ENCODE results near the gene GNAI2. TPM values are rescaled to one million over a fixed set of nuclear protein-coding genes. Genes with fewer than 3 reads are reported as not detected.
"Not testable (repeated sequence)": the region's sequence is repeated elsewhere in the genome, so short reads cannot be mapped to it uniquely, and the experiment has no call there.

GNAI2 gene
- total RNA-seq, 2 donors from 2014 or later = 331 to 413 TPM

- no peak overlapping the region for H3K27ac Mint-ChIP-seq
Measured at GRCh38 chr3:50279255-50280016, 43.4 kb downstream of the GNAI2 start.

GRCh38 chr3:50284121-50284520, 48.1 kb downstream of the GNAI2 start:
- H3K27ac Mint-ChIP-seq; H3K27me3 Mint-ChIP-seq; H3K4me3 Mint-ChIP-seq; ATAC-seq; H3K36me3 Mint-ChIP-seq; H3K9me3 Mint-ChIP-seq; H3K4me1 Mint-ChIP-seq (ENCODE audit: low read depth in 2 of 2); DNase-seq (ENCODE audit: low spot score): not testable (repeated sequence)

More at GRCh38 chr3:50279255-50280016, 43.4 kb downstream of the GNAI2 start:
- DNase-seq (ENCODE audit: low spot score) (no peak), ATAC-seq (no peak)
- H3K27me3 Mint-ChIP-seq = peaks cover 13 to 14% of the 10 kb centered on the region in 2 donors
- no peaks in the 10 kb centered on the region for H3K9me3 Mint-ChIP-seq
- H3K36me3 Mint-ChIP-seq = no peaks in the 10 kb centered on the region
- H3K4me1 Mint-ChIP-seq (ENCODE audit: low read depth in 2 of 2) = peaks cover 6 to 11% of the 10 kb centered on the region in 2 donors
- H3K4me3 Mint-ChIP-seq = no peak overlapping the region

GRCh38 chr3:50286322-50287227, 50.6 kb downstream of the GNAI2 start:
- Mint-ChIP-seq H3K4me1 (ENCODE audit: low read depth in 2 of 2) (peaks cover 4 to 6% of the 10 kb centered on the region in 2 donors), H3K27ac (no peak overlapping the region), H3K36me3 (no peaks in the 10 kb centered on the region), H3K9me3 (no peaks in the 10 kb centered on the region), H3K27me3 (no peaks in the 10 kb centered on the region), H3K4me3 (no peak overlapping the region)
- ATAC-seq = no peak
- DNase-seq (ENCODE audit: low spot score) = no peak

- ATAC-seq = no peak
- Mint-ChIP-seq H3K27me3 (no peaks in the 10 kb centered on the region), H3K36me3 (no peaks in the 10 kb centered on the region), H3K4me1 (ENCODE audit: low read depth in 2 of 2) (peaks cover 4 to 8% of the 10 kb centered on the region in 2 donors), H3K9me3 (no peaks in the 10 kb centered on the region), H3K27ac (no peak overlapping the region), H3K4me3 (no peak overlapping the region)
- no peak for DNase-seq (ENCODE audit: low spot score)
Measured at GRCh38 chr3:50287262-50287661, 51.3 kb downstream of the GNAI2 start.

- H3K27me3 Mint-ChIP-seq = no peaks in the 10 kb centered on the region
- H3K36me3 Mint-ChIP-seq = no peaks in the 10 kb centered on the region
- no peak for ATAC-seq
Measured at GRCh38 chr3:50288387-50289007, 52.5 kb downstream of the GNAI2 start.

GRCh38 chr3:50289130-50289529, 53.1 kb downstream of the GNAI2 start:
- Mint-ChIP-seq H3K36me3 (no peaks in the 10 kb centered on the region), H3K4me3 (peak overlapping the region; percentile 10), H3K4me1 (ENCODE audit: low read depth in 2 of 2) (peaks cover 12 to 17% of the 10 kb centered on the region in 2 donors), H3K27ac (no peak overlapping the region), H3K9me3 (no peaks in the 10 kb centered on the region), H3K27me3 (no peaks in the 10 kb centered on the region)
- ATAC-seq = no peak
- DNase-seq (ENCODE audit: low spot score) = no peak

More at GRCh38 chr3:50288387-50289007, 52.5 kb downstream of the GNAI2 start:
- H3K4me3 Mint-ChIP-seq = no peak overlapping the region
- H3K4me1 Mint-ChIP-seq (ENCODE audit: low read depth in 2 of 2) = peaks cover 12 to 17% of the 10 kb centered on the region in 2 donors
- H3K27ac Mint-ChIP-seq = no peak overlapping the region
- no peak for DNase-seq (ENCODE audit: low spot score)
- H3K9me3 Mint-ChIP-seq = no peaks in the 10 kb centered on the region

GRCh38 chr3:50290161-50290641, 54.2 kb downstream of the GNAI2 start:
- ATAC-seq (no peak), DNase-seq (ENCODE audit: low spot score) (no peak)
- Mint-ChIP-seq H3K9me3 (no peaks in the 10 kb centered on the region), H3K27me3 (no peaks in the 10 kb centered on the region), H3K36me3 (no peaks in the 10 kb centered on the region), H3K27ac (no peak overlapping the region), H3K4me3 (peak overlapping the region; percentile 41), H3K4me1 (ENCODE audit: low read depth in 2 of 2) (peaks cover 12 to 17% of the 10 kb centered on the region in 2 donors)

GRCh38 chr3:50292159-50293078, 56.4 kb downstream of the GNAI2 start, which contains the start of gene IFRD2:
IFRD2 (minus strand) TSS chr3:50292429; CDS start chr3:50292274, 155 bp downstream.
- DNase-seq (ENCODE audit: low spot score) (peak; percentile 97), ATAC-seq (peak; percentile 98 to 99)
- Mint-ChIP-seq H3K27ac (peak within 1 kb of the TSS; percentile 70 to 92), H3K36me3 (no peaks in the 10 kb centered on the region), H3K4me3 (peak within 1 kb of the TSS; percentile 89), H3K9me3 (no peaks in the 10 kb centered on the region), H3K27me3 (no peaks in the 10 kb centered on the region), H3K4me1 (ENCODE audit: low read depth in 2 of 2) (peaks cover 12 to 17% of the 10 kb centered on the region in 2 donors)

- H3K27ac Mint-ChIP-seq = peak overlapping the region; percentile 70 to 92
- H3K36me3 Mint-ChIP-seq = no peaks in the 10 kb centered on the region
- peaks cover 15 to 21% of the 10 kb centered on the region in 2 donors for H3K4me1 Mint-ChIP-seq (ENCODE audit: low read depth in 2 of 2)
- DNase-seq (ENCODE audit: low spot score) = no peak
- no peaks in the 10 kb centered on the region for H3K27me3 Mint-ChIP-seq
- no peaks in the 10 kb centered on the region for H3K9me3 Mint-ChIP-seq
- ATAC-seq = no peak
- peak overlapping the region; percentile 89 for H3K4me3 Mint-ChIP-seq
Measured at GRCh38 chr3:50293079-50293801, 57.2 kb downstream of the GNAI2 start.

GRCh38 chr3:50294089-50294488, 58.1 kb downstream of the GNAI2 start:
- Mint-ChIP-seq H3K36me3 (no peaks in the 10 kb centered on the region), H3K9me3 (no peaks in the 10 kb centered on the region), H3K27me3 (no peaks in the 10 kb centered on the region), H3K27ac (no peak overlapping the region), H3K4me3 (no peak overlapping the region), H3K4me1 (ENCODE audit: low read depth in 2 of 2) (peaks cover 20 to 25% of the 10 kb centered on the region in 2 donors)
- ATAC-seq (no peak), DNase-seq (ENCODE audit: low spot score) (peak; percentile 1)

GRCh38 chr3:50294492-50295403, 58.7 kb downstream of the GNAI2 start:
- no peak overlapping the region for H3K27ac Mint-ChIP-seq
- ATAC-seq = no peak
- DNase-seq (ENCODE audit: low spot score) = no peak
- H3K36me3 Mint-ChIP-seq = no peaks in the 10 kb centered on the region
- no peaks in the 10 kb centered on the region for H3K27me3 Mint-ChIP-seq
- no peaks in the 10 kb centered on the region for H3K9me3 Mint-ChIP-seq
- peaks cover 23 to 30% of the 10 kb centered on the region in 2 donors for H3K4me1 Mint-ChIP-seq (ENCODE audit: low read depth in 2 of 2)
- H3K4me3 Mint-ChIP-seq = no peak overlapping the region
